Sigmoid colon (tissue), 4 donors: Measurements from ENCODE around the gene TTC32.

Source experiments
- CTCF ChIP-seq, 4 experiments: fragments of 450-650 bp in 3 of 4; fragments of 200-600 bp in 1 of 4; IDR thresholded peaks; one replicate each; pipeline ENCODE4 v1.5.1; 2016 to 2019; ENCODE audit warnings: antibody characterized with exemption in 4 of 4, mild to moderate bottlenecking in 3 of 4, moderate library complexity in 2 of 4
- EP300 ChIP-seq, 4 donors: sonication (generic); formaldehyde crosslinking; IDR thresholded peaks; one replicate each; pipeline ENCODE4 v1.6.1; 2017; ENCODE audit warnings: antibody characterized with exemption in 4 of 4
- POLR2A ChIP-seq, 2 donors: fragments of 450-650 bp; IDR thresholded peaks; one replicate each; pipeline ENCODE4 v1.6.1; 2016; ENCODE audit warnings: antibody characterized with exemption in 2 of 2, mild to moderate bottlenecking in 2 of 2, moderate library complexity in 2 of 2
- POLR2AphosphoS5 ChIP-seq, 4 donors: sonication (generic); formaldehyde crosslinking; IDR thresholded peaks; one replicate each; pipeline ENCODE4 v1.6.1; 2017; ENCODE audit warnings: antibody characterized with exemption in 4 of 4

GRCh38 chr2:19893520-19894133 is 8.2 kb downstream of the TTC32 start:
- TF ChIP-seq POLR2A (IDR thresholded peaks at IDR 0.05): no peak
- no peak for TF ChIP-seq CTCF (IDR thresholded peaks at IDR 0.05)
- TF ChIP-seq POLR2AphosphoS5 (IDR thresholded peaks at IDR 0.05): no peak
- no peak for TF ChIP-seq EP300 (IDR thresholded peaks at IDR 0.05)
